ENCODE results near the gene TMTC2. TPM values are rescaled to one million over a fixed set of nuclear protein-coding genes. Genes with fewer than 3 reads are reported as not detected.

Gene TMTC2
- total and polyA plus RNA-seq, 2 experiments from 2014 or later: 1.5 to 12.0 TPM

DNA sequence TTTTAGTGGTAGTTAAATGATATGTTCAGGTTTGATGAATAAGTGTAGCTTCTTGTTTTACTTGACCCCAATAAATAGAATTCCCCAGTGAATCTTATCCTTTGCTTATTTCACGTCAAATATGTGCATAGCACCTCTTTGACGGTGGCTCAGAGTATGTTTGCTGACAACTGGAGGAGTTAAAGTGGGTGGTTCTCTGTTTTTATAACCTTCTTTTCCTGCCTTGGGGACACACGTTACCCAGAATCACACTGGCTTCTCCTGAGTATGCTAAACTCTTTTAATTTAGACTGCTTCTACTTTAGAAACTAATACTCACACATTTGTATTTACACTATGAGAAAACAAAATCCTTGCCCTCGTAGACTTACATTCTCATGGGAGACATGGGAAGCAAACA lies 62.3 kb downstream of the TMTC2 start:
- WGBS (ENCODE audit: low lambda C conversion rate, missing lambda C conversion rate): 56% methylated on average over 4 of the region's 4 CpGs

DNA sequence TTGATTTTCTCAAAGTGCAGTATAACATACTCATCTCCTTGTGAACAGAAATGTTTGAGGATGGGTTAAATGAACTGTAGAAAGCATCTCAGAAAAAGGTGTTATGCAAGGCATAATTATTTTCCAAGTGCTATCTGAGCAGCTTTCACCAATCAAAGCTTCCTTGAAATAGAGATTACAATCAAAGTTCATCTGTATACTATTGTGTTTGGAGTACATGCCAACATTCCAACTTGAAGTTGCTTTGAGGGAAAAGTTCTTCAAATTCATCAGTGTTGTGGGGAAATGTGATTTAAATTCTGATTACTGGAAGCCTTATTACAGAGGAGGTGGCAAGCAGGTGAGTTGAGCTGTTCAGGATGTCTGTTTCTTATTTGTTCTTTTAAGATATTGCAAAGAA lies 68.2 kb downstream of the TMTC2 start:
- Histone ChIP-seq H3K79me2 (no peaks in the 10 kb centered on the region), H3K36me3 (replicated peaks; ENCODE audit: insufficient read depth, low read depth) (no peaks in the 10 kb centered on the region), H3K27me3 (no peaks in the 10 kb centered on the region), H3K4me3 (no peak overlapping the region), H2AFZ (no peak overlapping the region), H3K9me2 (replicated peaks; ENCODE audit: insufficient read depth) (no peaks in the 10 kb centered on the region), H3K4me2 (no peak overlapping the region), H3K4me1 (ENCODE audit: insufficient read depth) (no peaks in the 10 kb centered on the region), H3K27ac (no peak overlapping the region), H3K9me3 (ENCODE audit: low read depth) (no peaks in the 10 kb centered on the region), H4K20me1 (ENCODE audit: insufficient read depth, poor library complexity, severe bottlenecking) (no peaks in the 10 kb centered on the region)
- DNase-seq (ENCODE audit: low spot score): no peak
- TF ChIP-seq EZH2 (IDR thresholded peaks at IDR 0.05; ENCODE audit: borderline replicate concordance): no peak
- no peak for TF ChIP-seq EZH2phosphoT487 (IDR thresholded peaks at IDR 0.05; ENCODE audit: low read depth, severe bottlenecking, unreplicated experiment)
- TF ChIP-seq, protein P1, sequence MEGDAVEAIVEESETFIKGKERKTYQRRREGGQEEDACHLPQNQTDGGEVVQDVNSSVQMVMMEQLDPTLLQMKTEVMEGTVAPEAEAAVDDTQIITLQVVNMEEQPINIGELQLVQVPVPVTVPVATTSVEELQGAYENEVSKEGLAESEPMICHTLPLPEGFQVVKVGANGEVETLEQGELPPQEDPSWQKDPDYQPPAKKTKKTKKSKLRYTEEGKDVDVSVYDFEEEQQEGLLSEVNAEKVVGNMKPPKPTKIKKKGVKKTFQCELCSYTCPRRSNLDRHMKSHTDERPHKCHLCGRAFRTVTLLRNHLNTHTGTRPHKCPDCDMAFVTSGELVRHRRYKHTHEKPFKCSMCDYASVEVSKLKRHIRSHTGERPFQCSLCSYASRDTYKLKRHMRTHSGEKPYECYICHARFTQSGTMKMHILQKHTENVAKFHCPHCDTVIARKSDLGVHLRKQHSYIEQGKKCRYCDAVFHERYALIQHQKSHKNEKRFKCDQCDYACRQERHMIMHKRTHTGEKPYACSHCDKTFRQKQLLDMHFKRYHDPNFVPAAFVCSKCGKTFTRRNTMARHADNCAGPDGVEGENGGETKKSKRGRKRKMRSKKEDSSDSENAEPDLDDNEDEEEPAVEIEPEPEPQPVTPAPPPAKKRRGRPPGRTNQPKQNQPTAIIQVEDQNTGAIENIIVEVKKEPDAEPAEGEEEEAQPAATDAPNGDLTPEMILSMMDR (IDR thresholded peaks at IDR 0.05; ENCODE audit: poor library complexity): no peak

More for the DNA sequence above, 62.3 kb downstream of the TMTC2 start:
- H3K4me1 ChIP-seq (ENCODE audit: insufficient read depth): no peaks in the 10 kb centered on the region
- DNase-seq (ENCODE audit: low spot score): no peak
- no peaks in the 10 kb centered on the region for H3K9me3 ChIP-seq (ENCODE audit: low read depth)
- no peak overlapping the region for H3K4me3 ChIP-seq
- H3K27ac ChIP-seq: no peak overlapping the region
- no peaks in the 10 kb centered on the region for H3K79me2 ChIP-seq
- no peaks in the 10 kb centered on the region for H3K36me3 ChIP-seq (replicated peaks; ENCODE audit: insufficient read depth, low read depth)
- H2AFZ ChIP-seq: no peak overlapping the region
- TF ChIP-seq EZH2phosphoT487 (IDR thresholded peaks at IDR 0.05; ENCODE audit: low read depth, severe bottlenecking, unreplicated experiment) (no peak), EZH2 (IDR thresholded peaks at IDR 0.05; ENCODE audit: borderline replicate concordance) (no peak)
- TF ChIP-seq, protein P1 (IDR thresholded peaks at IDR 0.05; ENCODE audit: poor library complexity): no peak
- H3K9me2 ChIP-seq (replicated peaks; ENCODE audit: insufficient read depth): no peaks in the 10 kb centered on the region
- no peak overlapping the region for H3K4me2 ChIP-seq
- no peaks in the 10 kb centered on the region for H4K20me1 ChIP-seq (ENCODE audit: insufficient read depth, poor library complexity, severe bottlenecking)
- no peaks in the 10 kb centered on the region for H3K27me3 ChIP-seq

DNA sequence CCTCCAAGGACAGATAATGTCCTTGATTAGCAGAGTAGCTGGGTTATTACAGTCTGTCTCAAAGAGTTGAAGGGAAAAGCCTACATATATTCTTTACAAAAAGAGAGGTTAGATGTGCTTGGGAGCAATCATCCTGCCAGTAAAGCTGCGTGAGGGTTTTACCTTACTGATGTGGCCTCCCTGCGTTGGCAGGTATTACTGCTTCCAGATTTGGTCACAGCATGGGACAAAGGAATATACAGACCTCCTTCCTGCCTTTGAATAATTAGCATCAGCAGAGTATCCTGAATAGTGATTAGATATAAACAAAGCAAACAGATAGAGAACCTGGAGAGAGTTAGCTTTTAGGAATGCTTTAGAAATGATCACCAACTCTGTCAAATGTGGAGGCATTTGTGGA lies 69.6 kb downstream of the TMTC2 start:
- H3K27ac ChIP-seq: no peak overlapping the region
- TF ChIP-seq, protein P1 (IDR thresholded peaks at IDR 0.05; ENCODE audit: poor library complexity): no peak
- TF ChIP-seq EZH2 (IDR thresholded peaks at IDR 0.05; ENCODE audit: borderline replicate concordance): no peak
- TF ChIP-seq EZH2phosphoT487 (IDR thresholded peaks at IDR 0.05; ENCODE audit: low read depth, severe bottlenecking, unreplicated experiment): no peak
- H3K79me2 ChIP-seq: no peaks in the 10 kb centered on the region
- H3K4me1 ChIP-seq (ENCODE audit: insufficient read depth): no peaks in the 10 kb centered on the region
- H3K36me3 ChIP-seq (replicated peaks; ENCODE audit: insufficient read depth, low read depth): no peaks in the 10 kb centered on the region
- no peaks in the 10 kb centered on the region for H3K9me3 ChIP-seq (ENCODE audit: low read depth)
- H3K4me2 ChIP-seq: no peak overlapping the region
- WGBS (ENCODE audit: low lambda C conversion rate, missing lambda C conversion rate): 60% methylated on average over 2 of the region's 2 CpGs
- H2AFZ ChIP-seq: no peak overlapping the region
- no peak overlapping the region for H3K4me3 ChIP-seq
- DNase-seq (ENCODE audit: low spot score): no peak
- no peaks in the 10 kb centered on the region for H3K9me2 ChIP-seq (replicated peaks; ENCODE audit: insufficient read depth)
- no peaks in the 10 kb centered on the region for H3K27me3 ChIP-seq
- H4K20me1 ChIP-seq (ENCODE audit: insufficient read depth, poor library complexity, severe bottlenecking): no peaks in the 10 kb centered on the region

DNA sequence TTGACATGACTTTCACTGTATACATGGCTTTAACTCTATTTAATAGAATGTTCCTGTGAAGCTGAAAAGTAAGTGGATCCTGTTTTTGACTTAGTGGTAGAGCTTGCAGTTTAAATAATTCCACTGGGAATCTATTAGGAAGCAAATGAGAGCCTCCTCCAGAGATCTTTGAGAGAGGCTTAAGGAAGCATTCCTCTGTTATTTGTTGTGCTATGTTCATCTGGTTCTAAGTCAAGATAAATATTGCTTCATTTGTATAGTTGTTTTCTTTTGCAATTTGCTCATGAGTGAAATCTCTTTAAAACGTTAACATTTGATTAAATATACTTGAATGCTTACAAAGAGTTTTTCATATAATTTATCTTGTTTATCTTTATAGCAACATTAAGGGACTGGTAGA lies 70.4 kb downstream of the TMTC2 start:
- 39% methylated on average over 1 of the region's 1 CpG for WGBS (ENCODE audit: low lambda C conversion rate, missing lambda C conversion rate)
- TF ChIP-seq, protein P1 (IDR thresholded peaks at IDR 0.05; ENCODE audit: poor library complexity): no peak
- no peak for TF ChIP-seq EZH2 (IDR thresholded peaks at IDR 0.05; ENCODE audit: borderline replicate concordance)
- TF ChIP-seq EZH2phosphoT487 (IDR thresholded peaks at IDR 0.05; ENCODE audit: low read depth, severe bottlenecking, unreplicated experiment): no peak
- Histone ChIP-seq H3K4me1 (ENCODE audit: insufficient read depth) (no peaks in the 10 kb centered on the region), H3K36me3 (replicated peaks; ENCODE audit: insufficient read depth, low read depth) (no peaks in the 10 kb centered on the region), H3K4me3 (no peak overlapping the region), H3K27ac (no peak overlapping the region), H3K4me2 (no peak overlapping the region), H3K79me2 (no peaks in the 10 kb centered on the region), H3K27me3 (no peaks in the 10 kb centered on the region), H2AFZ (no peak overlapping the region), H3K9me2 (replicated peaks; ENCODE audit: insufficient read depth) (no peaks in the 10 kb centered on the region), H4K20me1 (ENCODE audit: insufficient read depth, poor library complexity, severe bottlenecking) (no peaks in the 10 kb centered on the region), H3K9me3 (ENCODE audit: low read depth) (no peaks in the 10 kb centered on the region)
- DNase-seq (ENCODE audit: low spot score): no peak

All from hepatocyte (in vitro differentiated cells).